HepG2 (cell line): Measurements from ENCODE around the gene RPL27A. TPM values are rescaled to one million over a fixed set of nuclear protein-coding genes. Genes with fewer than 3 reads are reported as not detected.

Source experiments
- DMAP1 ChIP-seq: IDR thresholded peaks from 2 replicates; pipeline ENCODE4 v1.6.1; 2016
- FOSL2 ChIP-seq: sonication (generic); formaldehyde crosslinking; IDR thresholded peaks from 2 replicates; pipeline ENCODE4 v1.4.0; 2020; ENCODE audit warnings: missing genetic modification reagents
- FUBP1 ChIP-seq: sonication (generic); formaldehyde crosslinking; IDR thresholded peaks from 2 replicates; pipeline ENCODE4 v1.5.1; 2020; ENCODE audit warnings: missing genetic modification reagents, mild to moderate bottlenecking, borderline replicate concordance
- HOXA7 ChIP-seq: sonication (generic); formaldehyde crosslinking; IDR thresholded peaks from 2 replicates; pipeline ENCODE4 v1.8.1; 2022; ENCODE audit warnings: mild to moderate bottlenecking, missing genetic modification reagents, moderate library complexity
- MZF1 ChIP-seq: sonication (generic); formaldehyde crosslinking; IDR thresholded peaks from 2 replicates; pipeline ENCODE4 v1.8.1; 2023; ENCODE audit warnings: mild to moderate bottlenecking, missing genetic modification reagents, borderline replicate concordance
- PAX8 ChIP-seq: sonication (generic); formaldehyde crosslinking; IDR thresholded peaks from 2 replicates; pipeline ENCODE4 v1.8.0; 2022; ENCODE audit warnings: mild to moderate bottlenecking, missing genetic modification reagents, borderline replicate concordance
- PAXIP1 ChIP-seq: sonication (generic); formaldehyde crosslinking; conservative IDR thresholded peaks from 2 replicates; pipeline ENCODE4 v1.4.0; 2020; ENCODE audit warnings: mild to moderate bottlenecking, missing genetic modification reagents, moderate library complexity
- RAD21 ChIP-seq: fragments of 450-650 bp; formaldehyde crosslinking; IDR thresholded peaks from 2 replicates; pipeline ENCODE4 v1.5.0; 2020; ENCODE audit warnings: mild to moderate bottlenecking
- SIX4 ChIP-seq: sonication (generic); formaldehyde crosslinking; IDR thresholded peaks from 2 replicates; pipeline ENCODE4 v1.4.0; 2020; ENCODE audit warnings: missing genetic modification reagents
- TCF7L2 ChIP-seq: IDR thresholded peaks from 2 replicates; pipeline ENCODE4 v1.6.1; 2011; ENCODE audit warnings: mild to moderate bottlenecking, low read depth, low read length, moderate library complexity
- TMF1 ChIP-seq: sonication (generic); formaldehyde crosslinking; IDR thresholded peaks from 2 replicates; pipeline ENCODE4 v1.8.1; 2022; ENCODE audit warnings: low read depth, missing genetic modification reagents
- YEATS4 ChIP-seq: sonication (generic); formaldehyde crosslinking; IDR thresholded peaks from 2 replicates; pipeline ENCODE4 v1.4.0; 2020; ENCODE audit warnings: missing genetic modification reagents, borderline replicate concordance
- ZNF577 ChIP-seq: sonication (generic); formaldehyde crosslinking; IDR thresholded peaks from 2 replicates; pipeline ENCODE4 v1.4.0; 2020; ENCODE audit warnings: mild to moderate bottlenecking, low read depth, missing genetic modification reagents, borderline replicate concordance
- ZNF616 ChIP-seq: sonication (generic); formaldehyde crosslinking; IDR thresholded peaks from 2 replicates; pipeline ENCODE4 v1.5.0; 2020; ENCODE audit warnings: low read depth, mild to moderate bottlenecking, missing genetic modification reagents
- polyA plus RNA-seq, 8 experiments: library from polyadenylated mRNA; depleted of rRNA in 3 of 8; stranded (reverse) in 7 of 8; unstranded in 1 of 8; fragments of >200 nt; fragmentation: Illumina TruSeq in 4 of 8; extraction: Trizol in 4 of 8; gene quantifications; 2 replicates each; pipeline versions ENCODE4 v1.2.1 to v1.2.3, GENCODE V29; 2011 to 2016; ENCODE audit warnings: low read depth in 4 of 8, missing spikeins in 1 of 8, mixed read lengths in 1 of 8; ENCODE audit not compliant: insufficient read depth in 1 of 8
- total RNA-seq, 5 experiments: library from RNA; depleted of rRNA; stranded (reverse); fragments of >200 nt; fragmentation: Illumina TruSeq; extraction: Trizol; gene quantifications; 2 replicates each; pipeline ENCODE4 v1.2.3, GENCODE V29; 2016; ENCODE audit warnings: low read depth in 1 of 5
- TF ChIP-seq, protein P1 (sequence below): IDR thresholded peaks from 2 replicates; pipeline ENCODE4 v1.6.1; 2016; ENCODE audit warnings: low read depth, missing genetic modification reagents, missing compliant biosample characterization
- TF ChIP-seq, protein P2 (sequence below): sonication (generic); formaldehyde crosslinking; IDR thresholded peaks from 2 replicates; pipeline ENCODE4 v1.8.0; 2022; ENCODE audit warnings: mild to moderate bottlenecking, missing genetic modification reagents, moderate library complexity

RPL27A gene
- total and polyA plus RNA-seq, 2 of the 13 experiments (the other 11 are each of a cell fraction or from before 2014, with no cell fraction given) = 1,531 to 2,153 TPM

DNA sequence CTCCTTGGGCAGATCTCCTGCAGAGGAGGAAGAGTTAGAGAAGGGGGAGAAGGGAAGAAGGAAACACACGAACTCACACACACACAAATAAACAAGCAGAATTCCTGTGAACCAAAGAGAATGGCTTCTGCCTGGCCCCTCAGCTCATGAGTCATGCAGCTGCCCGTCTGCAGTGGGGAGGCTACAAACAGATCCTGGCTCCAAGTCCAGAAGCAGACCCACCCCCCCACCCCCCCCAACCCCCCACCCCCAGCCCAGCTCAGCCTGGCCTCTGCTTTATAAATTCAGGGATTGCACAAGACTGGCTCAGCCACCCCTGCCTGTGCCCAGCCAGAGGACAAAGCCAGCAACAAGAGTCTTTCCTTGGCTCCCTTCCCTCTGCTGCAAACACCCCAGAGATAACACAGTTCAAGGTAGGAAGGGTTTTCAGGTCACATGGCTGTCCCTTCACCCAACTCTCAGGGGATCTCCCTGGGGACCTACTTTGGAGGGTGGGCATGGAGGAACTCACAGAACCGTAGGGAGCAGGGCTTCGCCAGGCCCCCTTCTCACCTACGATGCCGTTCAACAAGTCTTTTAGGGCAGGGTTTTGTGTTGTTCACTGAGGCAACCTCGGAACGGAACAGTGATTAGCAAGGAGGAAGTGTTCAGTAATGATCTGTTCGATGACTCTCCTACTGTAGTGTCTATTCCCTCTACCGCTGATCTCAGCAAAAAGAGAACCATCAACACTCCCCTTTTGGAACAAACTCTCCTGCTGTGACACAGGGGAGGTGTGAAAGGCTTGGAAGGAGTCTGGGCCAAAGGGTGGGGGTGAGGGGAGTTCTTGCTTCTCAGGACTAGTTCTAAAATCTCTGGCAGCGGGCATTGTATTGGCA, 35.5 kb downstream of the RPL27A start (continued):
- TF ChIP-seq PAX8 (CRISPR knock-in tag) (no peak), TCF7L2 (no peak), SIX4 (CRISPR knock-in tag) (no peak), ZNF577 (no peak), PAXIP1 (peak; percentile 61; the same call in 1 of the 2 replicates), DMAP1 (peak; percentile 54; the same call in 1 of the 2 replicates), TMF1 (no peak), YEATS4 (CRISPR knock-in tag) (peak; percentile 59; the same call in 1 of the 2 replicates), RAD21 (CRISPR knock-in tag) (no peak), ZNF616 (no peak), HOXA7 (CRISPR knock-in tag) (no peak), MZF1 (CRISPR knock-in tag) (no peak), FOSL2 (CRISPR knock-in tag) (peak; percentile 93), FUBP1 (no peak)
- TF ChIP-seq, protein P1, sequence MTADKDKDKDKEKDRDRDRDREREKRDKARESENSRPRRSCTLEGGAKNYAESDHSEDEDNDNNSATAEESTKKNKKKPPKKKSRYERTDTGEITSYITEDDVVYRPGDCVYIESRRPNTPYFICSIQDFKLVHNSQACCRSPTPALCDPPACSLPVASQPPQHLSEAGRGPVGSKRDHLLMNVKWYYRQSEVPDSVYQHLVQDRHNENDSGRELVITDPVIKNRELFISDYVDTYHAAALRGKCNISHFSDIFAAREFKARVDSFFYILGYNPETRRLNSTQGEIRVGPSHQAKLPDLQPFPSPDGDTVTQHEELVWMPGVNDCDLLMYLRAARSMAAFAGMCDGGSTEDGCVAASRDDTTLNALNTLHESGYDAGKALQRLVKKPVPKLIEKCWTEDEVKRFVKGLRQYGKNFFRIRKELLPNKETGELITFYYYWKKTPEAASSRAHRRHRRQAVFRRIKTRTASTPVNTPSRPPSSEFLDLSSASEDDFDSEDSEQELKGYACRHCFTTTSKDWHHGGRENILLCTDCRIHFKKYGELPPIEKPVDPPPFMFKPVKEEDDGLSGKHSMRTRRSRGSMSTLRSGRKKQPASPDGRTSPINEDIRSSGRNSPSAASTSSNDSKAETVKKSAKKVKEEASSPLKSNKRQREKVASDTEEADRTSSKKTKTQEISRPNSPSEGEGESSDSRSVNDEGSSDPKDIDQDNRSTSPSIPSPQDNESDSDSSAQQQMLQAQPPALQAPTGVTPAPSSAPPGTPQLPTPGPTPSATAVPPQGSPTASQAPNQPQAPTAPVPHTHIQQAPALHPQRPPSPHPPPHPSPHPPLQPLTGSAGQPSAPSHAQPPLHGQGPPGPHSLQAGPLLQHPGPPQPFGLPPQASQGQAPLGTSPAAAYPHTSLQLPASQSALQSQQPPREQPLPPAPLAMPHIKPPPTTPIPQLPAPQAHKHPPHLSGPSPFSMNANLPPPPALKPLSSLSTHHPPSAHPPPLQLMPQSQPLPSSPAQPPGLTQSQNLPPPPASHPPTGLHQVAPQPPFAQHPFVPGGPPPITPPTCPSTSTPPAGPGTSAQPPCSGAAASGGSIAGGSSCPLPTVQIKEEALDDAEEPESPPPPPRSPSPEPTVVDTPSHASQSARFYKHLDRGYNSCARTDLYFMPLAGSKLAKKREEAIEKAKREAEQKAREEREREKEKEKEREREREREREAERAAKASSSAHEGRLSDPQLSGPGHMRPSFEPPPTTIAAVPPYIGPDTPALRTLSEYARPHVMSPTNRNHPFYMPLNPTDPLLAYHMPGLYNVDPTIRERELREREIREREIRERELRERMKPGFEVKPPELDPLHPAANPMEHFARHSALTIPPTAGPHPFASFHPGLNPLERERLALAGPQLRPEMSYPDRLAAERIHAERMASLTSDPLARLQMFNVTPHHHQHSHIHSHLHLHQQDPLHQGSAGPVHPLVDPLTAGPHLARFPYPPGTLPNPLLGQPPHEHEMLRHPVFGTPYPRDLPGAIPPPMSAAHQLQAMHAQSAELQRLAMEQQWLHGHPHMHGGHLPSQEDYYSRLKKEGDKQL (CRISPR knock-in tag) = no peak
- TF ChIP-seq, protein P2, sequence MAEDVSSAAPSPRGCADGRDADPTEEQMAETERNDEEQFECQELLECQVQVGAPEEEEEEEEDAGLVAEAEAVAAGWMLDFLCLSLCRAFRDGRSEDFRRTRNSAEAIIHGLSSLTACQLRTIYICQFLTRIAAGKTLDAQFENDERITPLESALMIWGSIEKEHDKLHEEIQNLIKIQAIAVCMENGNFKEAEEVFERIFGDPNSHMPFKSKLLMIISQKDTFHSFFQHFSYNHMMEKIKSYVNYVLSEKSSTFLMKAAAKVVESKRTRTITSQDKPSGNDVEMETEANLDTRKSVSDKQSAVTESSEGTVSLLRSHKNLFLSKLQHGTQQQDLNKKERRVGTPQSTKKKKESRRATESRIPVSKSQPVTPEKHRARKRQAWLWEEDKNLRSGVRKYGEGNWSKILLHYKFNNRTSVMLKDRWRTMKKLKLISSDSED (CRISPR knock-in tag) = no peak
